GM13976 (cell line): ENCODE measurements around the gene GNA14.

Experiments used
- DNase-seq: peaks from one replicate; pipeline ENCODE4 v3.0.0; 2012; ENCODE audit warnings: low spot score
- in situ Hi-C: fragments of 300-500 bp; cut with MboI; formaldehyde crosslinking; loops from one replicate; pipeline ENCODE4 v1.12.0; 2022; ENCODE audit warnings: low sequenced_read_pairs, mixed read lengths, inconsistent platforms; ENCODE audit not compliant: unreplicated experiment
- TF ChIP-seq, protein P1 (sequence below): IDR thresholded peaks from 2 replicates; pipeline ENCODE4 v1.5.1; 2012; ENCODE audit warnings: borderline replicate concordance, mild to moderate bottlenecking; ENCODE audit not compliant: insufficient read depth; ENCODE audit errors: extremely low read depth, missing control alignments, control extremely low read depth

The GNA14 gene

GRCh38 chr9:77661566-77662085, 13.5 kb upstream of the GNA14 start:
- in situ Hi-C loops: no loop called here
- DNase-seq: no peak
- TF ChIP-seq, protein P1, sequence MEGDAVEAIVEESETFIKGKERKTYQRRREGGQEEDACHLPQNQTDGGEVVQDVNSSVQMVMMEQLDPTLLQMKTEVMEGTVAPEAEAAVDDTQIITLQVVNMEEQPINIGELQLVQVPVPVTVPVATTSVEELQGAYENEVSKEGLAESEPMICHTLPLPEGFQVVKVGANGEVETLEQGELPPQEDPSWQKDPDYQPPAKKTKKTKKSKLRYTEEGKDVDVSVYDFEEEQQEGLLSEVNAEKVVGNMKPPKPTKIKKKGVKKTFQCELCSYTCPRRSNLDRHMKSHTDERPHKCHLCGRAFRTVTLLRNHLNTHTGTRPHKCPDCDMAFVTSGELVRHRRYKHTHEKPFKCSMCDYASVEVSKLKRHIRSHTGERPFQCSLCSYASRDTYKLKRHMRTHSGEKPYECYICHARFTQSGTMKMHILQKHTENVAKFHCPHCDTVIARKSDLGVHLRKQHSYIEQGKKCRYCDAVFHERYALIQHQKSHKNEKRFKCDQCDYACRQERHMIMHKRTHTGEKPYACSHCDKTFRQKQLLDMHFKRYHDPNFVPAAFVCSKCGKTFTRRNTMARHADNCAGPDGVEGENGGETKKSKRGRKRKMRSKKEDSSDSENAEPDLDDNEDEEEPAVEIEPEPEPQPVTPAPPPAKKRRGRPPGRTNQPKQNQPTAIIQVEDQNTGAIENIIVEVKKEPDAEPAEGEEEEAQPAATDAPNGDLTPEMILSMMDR: no peak

GRCh38 chr9:77659926-77660325, 11.8 kb upstream of the GNA14 start:
- TF ChIP-seq, protein P1: no peak
- in situ Hi-C loops: no loop called here
- DNase-seq: no peak

DNA sequence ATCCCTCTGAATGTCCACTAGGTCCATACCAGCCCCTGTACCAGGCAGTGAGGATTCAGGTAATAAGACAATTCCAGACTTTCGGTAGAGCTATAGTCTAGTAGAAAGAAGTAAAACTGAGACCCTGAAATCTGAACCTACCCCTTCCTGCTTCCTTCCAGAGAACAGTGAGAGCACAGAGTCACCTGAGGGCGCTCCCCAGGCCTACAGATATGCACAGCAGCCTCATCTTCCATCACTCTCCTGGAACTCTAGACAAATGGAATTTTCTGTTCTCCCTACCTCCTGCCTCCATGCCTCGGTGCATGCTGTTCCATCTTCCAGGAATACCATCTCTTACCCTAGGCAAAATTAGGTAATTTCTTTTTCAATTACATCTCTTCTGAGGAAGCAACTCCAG, 3.1 kb upstream of the GNA14 start:
- in situ Hi-C loops: no loop called here
- TF ChIP-seq, protein P1: no peak
- no peak for DNase-seq

GRCh38 chr9:77649109-77649812, 1.1 kb upstream of the GNA14 start:
- in situ Hi-C loops: no loop called here
- TF ChIP-seq, protein P1: no peak
- no peak for DNase-seq

DNA sequence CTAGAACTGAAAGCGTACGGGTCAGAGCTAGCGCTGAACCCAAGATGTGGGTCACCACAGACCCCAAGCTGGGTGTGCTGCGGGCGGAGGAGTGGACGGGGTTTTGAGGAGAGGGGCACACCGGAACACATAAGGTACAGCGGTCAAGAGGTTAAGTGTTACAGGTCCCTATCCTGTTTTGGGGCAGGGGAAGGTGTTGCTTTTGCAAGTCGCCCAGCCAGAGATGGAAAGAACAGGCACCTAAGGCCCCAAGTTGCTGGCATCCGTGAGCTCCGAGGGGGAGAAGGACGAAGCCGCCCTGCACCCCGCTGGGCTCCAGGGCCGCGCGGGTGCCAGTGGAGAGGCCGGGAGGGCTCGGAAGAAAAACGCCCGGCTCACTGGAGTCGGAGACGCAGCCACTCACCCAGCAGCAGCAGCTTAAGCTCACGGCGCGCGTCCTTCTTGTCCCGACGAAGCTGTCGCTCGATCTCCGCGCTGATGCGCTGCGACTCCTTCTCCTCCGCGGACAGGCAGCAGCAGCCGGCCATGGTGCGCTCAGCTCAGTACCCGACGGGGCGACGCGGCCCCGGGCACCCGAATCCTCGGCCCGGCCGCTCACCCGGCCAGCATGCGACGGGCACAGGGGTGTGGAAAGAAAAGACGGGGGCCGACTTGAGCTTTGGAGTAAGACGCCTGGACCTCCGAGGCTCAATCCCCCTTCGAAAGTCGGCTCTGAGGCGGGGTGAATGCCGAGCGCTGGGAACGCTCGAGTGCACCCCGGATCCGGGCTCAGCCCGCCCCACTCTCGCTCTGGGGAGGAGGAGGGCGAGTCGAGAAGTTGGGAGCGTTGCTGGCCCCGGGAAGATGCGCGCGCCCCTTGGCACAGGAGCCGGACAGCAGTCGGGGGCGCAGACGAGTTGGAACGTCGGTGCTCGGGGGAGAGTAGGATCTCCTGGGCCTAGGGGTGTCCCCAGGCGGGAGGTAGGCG, 572 bp downstream of the GNA14 start:
- DNase-seq: no peak
- TF ChIP-seq, protein P1: no peak
- in situ Hi-C loops: no loop called here

- no peak for DNase-seq
- in situ Hi-C loops: no loop called here
- TF ChIP-seq, protein P1: no peak
Observed at GRCh38 chr9:77643871-77644270, 4.3 kb downstream of the GNA14 start.
